Stimulated activated CD4-positive, alpha-beta T cell treated with anti-CD3 and anti-CD28 coated beads, Interleukin-12 subunit alpha, Interleukin-12 subunit beta, amount 100 ng/mL, for 24 hours (primary cell): ENCODE results near the gene INHA.

Experiments used
- DNase-seq, 2 experiments: peaks; one replicate each; pipeline ENCODE4 v3.0.0-alpha.2; 2020; ENCODE audit warnings: low read depth in 2 of 2

The INHA gene

DNA sequence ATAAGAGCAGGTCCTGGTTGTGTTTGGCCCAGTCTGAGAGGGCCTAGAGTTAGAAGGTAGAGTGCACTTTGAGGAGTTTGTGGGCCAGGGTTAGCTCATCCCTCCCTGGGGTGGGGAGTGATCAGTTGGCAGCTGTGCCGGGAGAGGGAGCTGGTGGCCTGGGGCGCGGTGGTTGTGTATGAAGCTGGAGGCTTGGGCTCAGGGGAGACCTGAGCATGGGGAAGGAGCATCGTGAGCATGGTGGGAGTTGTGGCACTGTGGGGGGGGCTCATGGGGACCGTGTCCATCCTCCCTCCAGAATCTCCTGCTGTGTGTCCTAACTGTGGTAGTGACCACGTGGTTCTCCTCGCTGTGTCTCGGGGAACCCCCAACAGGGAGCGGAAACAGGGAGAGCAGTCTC is 39.2 kb downstream of the INHA start:
- DNase-seq = no peak

DNA sequence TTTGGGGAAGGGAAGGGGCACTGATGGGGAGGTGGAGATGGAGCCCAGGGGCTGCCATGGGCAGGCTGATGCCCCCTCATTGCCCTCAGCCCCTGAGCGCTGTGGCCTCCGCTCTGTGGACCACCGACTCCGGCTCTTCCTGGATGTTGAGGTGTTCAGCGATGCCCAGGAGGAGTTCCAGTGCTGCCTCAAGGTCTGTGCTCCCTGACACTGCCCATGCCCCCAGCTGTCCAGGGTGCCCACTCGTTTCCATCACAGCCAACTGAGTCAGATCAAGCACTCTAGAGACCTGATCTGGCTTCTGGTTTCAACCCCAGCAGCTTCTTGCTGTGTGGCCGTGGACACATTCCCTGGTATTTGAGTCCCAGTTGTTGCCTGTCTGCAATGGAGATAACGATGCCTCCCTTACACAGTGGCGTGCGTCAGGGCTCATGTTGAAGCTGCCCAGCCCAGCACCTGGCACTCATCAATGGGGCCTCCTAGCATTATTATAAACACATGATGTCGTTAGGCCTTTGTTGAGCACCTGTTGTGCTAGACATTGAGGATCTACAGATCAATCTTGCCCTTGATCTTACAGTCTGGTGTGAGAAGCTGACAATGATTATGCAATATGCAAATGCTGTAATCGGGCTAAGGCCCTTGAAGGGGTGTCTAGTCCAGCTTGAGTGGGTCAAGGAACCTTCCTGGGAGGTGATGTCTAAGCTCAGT is 39.9 kb downstream of the INHA start:
- no peak for DNase-seq

DNA sequence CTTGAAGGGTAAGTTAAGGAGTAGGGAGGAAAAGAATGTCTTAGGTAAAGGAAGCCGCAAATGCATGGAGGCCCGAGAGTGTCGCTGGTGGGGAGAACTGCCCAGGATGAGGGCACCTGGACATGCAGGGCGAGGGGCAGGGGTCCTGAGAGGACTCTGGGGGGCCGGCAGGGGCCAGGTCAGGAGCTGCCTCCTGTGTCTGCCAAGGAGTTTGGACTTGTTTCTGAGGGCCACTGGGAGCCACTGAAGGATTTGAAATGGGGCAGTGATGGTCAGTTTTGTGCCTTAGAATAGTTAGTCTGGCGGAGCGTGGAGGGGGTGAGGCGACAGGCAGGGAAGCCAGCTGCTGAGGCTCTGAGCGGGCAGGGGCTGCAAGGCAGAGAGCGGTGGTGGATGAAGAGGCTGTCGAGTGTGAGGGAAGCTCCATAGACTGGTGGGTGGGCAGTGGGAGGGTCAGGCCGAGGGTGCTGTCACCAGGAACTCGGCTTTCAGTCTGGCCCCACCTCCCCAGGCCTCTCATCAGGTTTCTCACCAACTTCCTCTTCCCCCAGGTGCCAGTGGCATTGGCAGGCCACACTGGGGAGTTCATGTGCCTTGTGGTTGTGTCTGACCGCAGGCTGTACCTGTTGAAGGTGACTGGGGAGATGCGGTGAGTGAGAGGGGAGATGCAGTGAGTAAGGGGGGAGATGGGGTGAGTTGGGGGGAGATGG is 40.6 kb downstream of the INHA start:
- DNase-seq = no peak

DNA sequence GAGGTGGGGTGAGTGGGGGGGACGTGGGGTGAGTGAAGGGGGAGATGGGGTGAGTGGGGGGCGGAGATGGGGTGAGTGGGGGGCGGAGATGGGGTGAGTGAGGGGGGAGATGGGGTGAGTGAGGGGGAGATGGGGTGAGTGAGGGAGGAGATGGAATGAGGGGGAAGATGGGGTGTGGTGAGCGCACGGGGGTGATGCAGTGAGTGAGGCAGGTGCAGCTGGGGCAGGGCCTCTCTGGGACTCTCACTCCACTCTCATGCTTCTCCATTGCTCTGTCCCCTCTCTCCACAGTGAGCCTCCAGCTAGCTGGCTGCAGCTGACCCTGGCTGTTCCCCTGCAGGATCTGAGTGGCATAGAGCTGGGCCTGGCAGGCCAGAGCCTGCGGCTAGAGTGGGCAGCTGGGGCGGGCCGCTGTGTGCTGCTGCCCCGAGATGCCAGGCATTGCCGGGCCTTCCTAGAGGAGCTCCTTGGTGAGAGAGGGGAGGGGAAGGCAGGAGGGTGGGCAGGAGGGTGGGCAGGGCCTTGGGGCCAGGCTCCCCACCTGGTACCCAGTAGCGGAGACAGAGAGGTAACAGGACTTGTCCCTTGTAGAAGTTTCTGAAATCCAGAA is 41.5 kb downstream of the INHA start:
- no peak for DNase-seq

DNA sequence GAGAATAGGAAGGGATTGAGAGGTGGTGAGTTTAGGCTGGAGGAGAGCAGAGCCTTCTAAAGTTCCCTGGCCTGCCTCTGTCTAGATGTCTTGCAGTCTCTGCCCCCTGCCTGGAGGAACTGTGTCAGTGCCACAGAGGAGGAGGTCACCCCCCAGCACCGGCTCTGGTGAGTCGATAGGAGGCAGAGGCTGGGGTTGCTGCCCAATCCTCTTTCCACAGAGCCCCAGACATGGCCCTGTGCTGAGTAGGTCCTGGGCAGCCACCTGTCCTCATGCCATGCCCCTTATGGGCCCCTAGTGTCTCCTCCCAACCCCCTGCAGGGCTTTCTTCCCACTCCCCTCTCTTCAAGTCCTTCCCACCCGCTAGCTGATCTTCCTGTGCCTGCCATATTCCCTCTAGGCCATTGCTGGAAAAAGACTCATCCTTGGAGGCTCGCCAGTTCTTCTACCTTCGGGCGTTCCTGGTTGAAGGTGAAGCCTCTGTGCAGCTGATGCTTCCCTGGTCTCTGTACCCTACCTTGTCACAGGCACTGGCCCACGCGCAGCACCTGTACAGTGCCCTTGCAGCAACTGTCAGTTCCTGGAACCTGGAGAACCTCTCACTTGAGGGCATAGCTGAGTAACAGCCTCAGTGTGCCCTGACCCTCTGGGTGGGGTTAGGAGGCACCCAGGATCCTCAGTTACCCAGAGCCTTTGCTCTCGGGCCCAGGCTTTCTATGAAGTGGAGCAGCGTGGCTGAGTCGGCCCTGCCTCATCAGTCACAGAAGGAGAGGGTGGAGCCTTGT is 42.2 kb downstream of the INHA start:
- DNase-seq = no peak

DNA sequence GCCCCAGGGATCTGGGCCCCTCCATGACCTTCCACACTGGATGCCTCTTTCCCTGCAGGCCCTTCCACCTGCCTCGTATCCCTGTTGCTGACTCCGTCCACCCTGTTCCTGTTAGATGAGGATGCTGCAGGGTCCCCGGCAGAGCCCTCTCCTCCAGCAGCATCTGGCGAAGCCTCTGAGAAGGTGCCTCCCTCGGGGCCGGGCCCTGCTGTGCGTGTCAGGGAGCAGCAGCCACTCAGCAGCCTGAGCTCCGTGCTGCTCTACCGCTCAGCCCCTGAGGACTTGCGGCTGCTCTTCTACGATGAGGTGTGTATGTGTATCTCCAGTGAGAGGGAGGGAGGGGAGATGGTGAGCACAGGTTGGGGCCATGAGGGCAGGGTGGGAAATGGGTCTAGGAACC is 42.9 kb downstream of the INHA start:
- DNase-seq = no peak

DNA sequence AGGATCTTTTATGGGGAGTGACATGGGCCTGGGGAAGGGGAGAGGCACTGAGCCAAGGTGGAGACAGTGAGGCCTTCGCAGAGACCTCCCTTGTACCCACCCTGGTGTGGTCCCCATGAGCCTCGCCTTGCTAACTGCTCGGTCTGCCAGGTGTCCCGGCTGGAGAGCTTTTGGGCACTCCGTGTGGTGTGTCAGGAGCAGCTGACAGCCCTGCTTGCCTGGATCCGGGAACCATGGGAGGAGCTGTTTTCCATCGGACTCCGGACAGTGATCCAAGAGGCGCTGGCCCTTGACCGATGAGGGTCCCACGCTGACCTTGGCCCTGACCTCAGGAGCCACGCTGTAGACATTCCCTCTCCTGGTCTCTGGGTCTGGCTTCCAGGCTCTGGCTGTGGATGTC is 43.8 kb downstream of the INHA start:
- DNase-seq = no peak

DNA sequence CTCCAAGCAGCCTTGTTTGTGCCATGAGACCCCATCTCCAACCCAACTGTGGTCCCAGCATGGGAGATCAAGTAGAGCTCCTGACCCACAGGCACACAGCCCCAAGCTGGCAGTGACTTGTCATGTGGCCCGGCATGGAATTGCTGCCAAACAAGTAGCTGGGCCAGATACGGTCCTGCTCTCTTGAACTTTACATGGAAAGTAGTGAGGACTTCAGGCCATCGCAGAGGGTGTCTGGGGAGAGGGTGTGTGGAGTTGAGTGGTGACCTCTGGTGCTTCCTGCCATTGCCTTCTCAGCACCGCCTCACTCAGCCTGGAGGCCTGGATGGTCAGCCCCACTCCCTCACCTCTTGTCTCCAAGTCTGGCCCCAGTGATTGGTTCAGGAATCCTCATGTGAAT is 44.4 kb downstream of the INHA start:
- DNase-seq = no peak

DNA sequence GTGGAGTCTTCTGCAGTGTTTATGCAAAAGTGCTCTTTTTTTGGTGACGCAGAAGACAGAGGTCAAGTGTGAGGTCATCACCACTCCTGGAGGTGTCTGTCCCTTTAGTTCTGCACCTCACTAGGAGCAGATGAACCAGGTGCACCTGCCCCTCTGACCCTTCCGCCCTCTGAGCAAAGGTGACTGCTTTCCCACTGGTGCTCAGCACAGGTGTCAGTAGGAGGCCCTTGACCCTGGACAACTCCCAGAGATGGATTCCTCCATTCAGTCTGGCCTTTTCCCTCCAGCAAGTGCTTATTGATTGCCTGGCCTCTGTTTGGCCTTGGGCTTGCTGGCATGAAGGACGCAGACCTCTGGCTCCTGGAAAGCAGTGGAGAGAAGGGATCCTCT is 46.6 kb downstream of the INHA start:
- no peak for DNase-seq

DNA sequence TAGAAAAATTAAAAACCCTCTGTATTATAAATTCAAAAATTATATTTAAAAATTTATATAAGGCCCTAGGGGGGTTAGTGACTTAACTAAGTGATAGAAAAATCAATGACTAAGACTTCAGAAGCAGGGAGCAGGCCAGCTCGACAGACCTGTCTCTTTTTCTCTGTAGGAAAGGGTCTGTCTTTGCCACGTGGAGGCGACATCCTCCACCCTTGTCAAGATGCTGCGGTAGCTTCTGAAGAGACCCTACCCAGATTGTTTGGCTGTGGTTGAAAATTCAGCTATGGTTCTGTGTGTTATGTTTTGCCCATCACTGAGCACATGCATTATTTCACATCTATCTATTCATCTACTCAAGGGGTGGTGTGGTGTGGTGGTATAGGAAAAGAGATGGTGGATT is 47.1 kb downstream of the INHA start:
- DNase-seq = no peak

DNA sequence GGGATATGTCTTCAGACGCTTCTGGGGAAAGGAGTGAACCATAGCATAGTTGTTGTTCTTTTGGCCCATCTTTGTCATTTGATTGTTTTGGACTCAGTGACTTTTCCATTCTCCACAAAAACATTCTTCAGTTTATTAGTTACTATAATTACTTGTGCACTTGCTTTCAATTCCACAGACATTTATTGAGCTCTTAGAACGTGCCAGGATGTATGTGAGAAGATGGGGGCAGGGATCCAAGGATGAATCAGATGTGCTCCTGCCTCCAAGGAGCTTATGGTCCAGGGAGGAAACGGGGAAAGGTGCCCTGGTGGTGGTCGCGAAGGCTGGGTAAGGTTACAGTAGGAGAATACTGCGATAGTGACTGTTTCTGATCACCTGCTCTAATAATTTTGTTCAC is 48.4 kb downstream of the INHA start:
- no peak for DNase-seq

DNA sequence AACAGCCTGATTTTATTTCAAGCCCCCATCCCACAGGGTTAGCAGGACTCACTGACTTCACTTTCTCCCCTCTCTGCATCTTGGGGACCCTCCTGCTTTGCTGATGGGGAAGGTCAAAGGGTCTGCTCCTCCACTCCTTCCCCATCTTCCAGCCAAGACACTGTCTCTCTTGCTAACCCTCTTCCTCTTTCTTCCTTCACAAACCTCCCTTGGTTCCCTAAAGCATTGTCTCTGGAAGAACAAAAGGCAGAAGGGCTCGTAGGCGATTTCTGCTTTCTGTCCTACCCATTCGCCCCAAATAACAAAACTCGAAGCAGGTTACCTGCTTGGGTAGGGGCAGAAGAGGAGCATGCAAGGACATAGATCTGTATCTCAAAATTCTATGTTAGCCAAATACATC is 49.8 kb downstream of the INHA start:
- DNase-seq = no peak

DNA sequence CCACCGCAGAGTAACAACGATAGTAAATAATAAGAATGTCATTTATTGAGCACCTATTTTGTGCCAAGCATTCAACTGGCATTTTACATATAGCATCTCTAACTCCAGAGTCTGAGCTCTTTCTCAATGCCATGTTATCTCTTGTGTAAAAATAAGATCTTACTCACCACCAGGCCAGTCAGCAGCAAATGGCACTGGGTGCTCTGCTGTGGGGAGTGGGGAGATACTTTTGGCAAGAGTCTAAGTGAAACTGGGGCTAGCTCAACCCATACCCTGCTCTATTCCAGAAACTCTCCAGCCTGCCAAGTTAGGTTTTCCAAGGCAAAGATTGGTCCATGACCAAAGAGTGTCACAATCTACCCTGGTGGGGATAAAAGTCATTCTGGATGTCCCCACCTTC is 50.4 kb downstream of the INHA start:
- DNase-seq = no peak

DNA sequence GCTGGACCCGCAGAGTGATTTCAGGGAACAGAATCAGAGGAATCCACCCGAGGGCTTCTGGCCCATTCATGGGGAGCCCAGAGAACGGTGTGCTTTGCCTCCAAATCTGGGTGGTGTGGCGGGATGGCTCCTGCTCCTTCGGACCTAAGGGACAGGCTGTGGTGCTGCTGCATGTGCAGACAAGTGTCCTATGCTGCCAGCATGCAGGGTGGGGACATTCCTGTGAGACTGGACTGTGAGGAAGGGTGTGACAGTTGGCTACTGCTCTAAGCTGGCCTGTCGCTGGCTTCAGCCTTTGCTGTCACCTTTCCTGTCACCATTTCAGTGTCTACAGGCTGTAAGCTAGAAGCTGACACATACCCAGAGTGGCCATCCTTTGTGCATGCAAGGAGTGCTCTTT is 52.5 kb downstream of the INHA start:
- no peak for DNase-seq

DNA sequence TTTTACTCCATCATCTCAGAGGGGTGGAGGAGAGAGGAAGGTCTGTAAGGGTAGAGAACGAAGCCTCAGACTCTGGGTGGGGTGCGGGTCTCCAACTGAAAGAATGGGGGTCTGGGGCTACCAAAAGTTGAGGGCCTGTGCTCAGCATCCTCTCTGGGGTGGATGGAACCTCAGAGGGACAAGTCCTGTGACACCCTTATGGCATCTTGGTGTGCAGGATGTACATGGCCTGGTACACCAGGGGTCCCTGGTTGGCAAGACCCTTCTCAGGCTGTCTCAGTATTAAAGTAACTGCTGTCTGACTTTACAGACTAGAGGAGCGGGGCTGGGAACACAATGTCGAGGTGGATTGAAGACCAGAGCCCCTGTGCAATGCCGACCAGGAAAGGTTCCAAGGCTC is 53.1 kb downstream of the INHA start:
- no peak for DNase-seq
